Mucosa of rectum (tissue), 2 donors: Measurements from ENCODE around the gene RAB6A.
"Not testable (repeated sequence)": the region's sequence is repeated elsewhere in the genome, so short reads cannot be mapped to it uniquely, and the experiment has no call there.

Source experiments
- H3K27ac ChIP-seq, 2 donors: one replicate each; pipeline ENCODE4 v1.7.0; 2013; ENCODE audit warnings: inconsistent platforms in 2 of 2, low read depth in 2 of 2, low read length in 2 of 2
- H3K27me3 ChIP-seq, 2 donors: one replicate each; pipeline ENCODE4 v1.7.0; 2013; ENCODE audit warnings: low read length in 2 of 2; ENCODE audit not compliant: control insufficient read depth in 2 of 2, insufficient read depth in 2 of 2
- H3K36me3 ChIP-seq, 2 donors: one replicate each; pipeline ENCODE4 v1.7.0; 2013; ENCODE audit warnings: low read length in 2 of 2; ENCODE audit not compliant: control insufficient read depth in 2 of 2, insufficient read depth in 2 of 2
- H3K4me1 ChIP-seq, 2 donors: one replicate each; pipeline ENCODE4 v1.7.0; 2013; ENCODE audit warnings: low read length in 2 of 2, mild to moderate bottlenecking in 1 of 2; ENCODE audit not compliant: control insufficient read depth in 2 of 2, insufficient read depth in 2 of 2
- H3K4me3 ChIP-seq, 2 donors: one replicate each; pipeline ENCODE4 v1.7.0; 2013; ENCODE audit warnings: low read length in 2 of 2
- H3K9ac ChIP-seq, 2 donors: one replicate each; pipeline ENCODE4 v1.7.0; 2013; ENCODE audit warnings: low read length in 2 of 2, low read depth in 1 of 2, mild to moderate bottlenecking in 1 of 2
- H3K9me3 ChIP-seq, 2 donors: one replicate each; pipeline ENCODE4 v1.7.0; 2013; ENCODE audit warnings: low read length in 2 of 2; ENCODE audit not compliant: control insufficient read depth in 2 of 2
- donor health status: healthy.
- donor health status: Normal muscosa, but diverticular disease.

The RAB6A gene

DNA sequence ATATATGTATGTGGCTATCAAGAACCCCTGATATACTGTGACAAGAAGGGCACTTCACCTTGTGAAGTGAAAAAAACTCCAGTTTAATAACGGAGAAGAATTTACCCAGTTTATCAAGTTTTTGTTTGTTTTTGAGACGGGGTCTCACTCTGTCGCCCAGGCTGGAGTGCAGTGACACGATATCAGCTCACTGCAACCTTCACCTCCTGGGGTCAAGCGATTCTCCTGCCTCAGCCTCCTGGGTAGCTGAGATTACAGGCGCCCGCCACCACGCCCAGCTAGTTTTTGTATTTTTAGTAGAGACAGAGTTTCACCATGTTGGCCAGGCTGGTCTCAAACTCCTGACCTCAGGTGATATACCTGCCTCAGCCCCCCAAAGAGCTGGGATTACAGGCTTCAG is 26.9 kb downstream of the RAB6A start:
- not testable (repeated sequence) for H3K4me1 ChIP-seq, H3K4me3 ChIP-seq, H3K36me3 ChIP-seq

GRCh38 chr11:73732936-73733335 is 27.9 kb downstream of the RAB6A start:
- not testable (repeated sequence) for H3K4me3 ChIP-seq, H3K9ac ChIP-seq, H3K27ac ChIP-seq, H3K9me3 ChIP-seq, H3K36me3 ChIP-seq, H3K27me3 ChIP-seq, H3K4me1 ChIP-seq

More for the DNA sequence above, 26.9 kb downstream of the RAB6A start:
- not testable (repeated sequence) for H3K9me3 ChIP-seq, H3K27me3 ChIP-seq, H3K27ac ChIP-seq, H3K9ac ChIP-seq

- Histone ChIP-seq H3K4me3 (no peak overlapping the region), H3K36me3 (peaks cover 2 to 5% of the 10 kb centered on the region in 2 donors)
Observed at GRCh38 chr11:73729594-73730206, 31.2 kb downstream of the RAB6A start.

GRCh38 chr11:73728000-73728399 is 32.9 kb downstream of the RAB6A start:
- H3K36me3 ChIP-seq: peaks cover 2 to 5% of the 10 kb centered on the region in 2 donors
- no peak overlapping the region for H3K27ac ChIP-seq
- no peaks in the 10 kb centered on the region for H3K27me3 ChIP-seq
- H3K9ac ChIP-seq: no peak overlapping the region
- H3K9me3 ChIP-seq: no peaks in the 10 kb centered on the region
- H3K4me1 ChIP-seq: no peaks in the 10 kb centered on the region
- H3K4me3 ChIP-seq: no peak overlapping the region

More at GRCh38 chr11:73729594-73730206, 31.2 kb downstream of the RAB6A start:
- Histone ChIP-seq H3K9me3 (no peaks in the 10 kb centered on the region), H3K27me3 (no peaks in the 10 kb centered on the region), H3K27ac (no peak overlapping the region), H3K9ac (no peak overlapping the region), H3K4me1 (no peaks in the 10 kb centered on the region)

- H3K9ac ChIP-seq: no peak overlapping the region
- no peak overlapping the region for H3K27ac ChIP-seq
- no peaks in the 10 kb centered on the region for H3K27me3 ChIP-seq
- H3K4me3 ChIP-seq: no peak overlapping the region
- no peaks in the 10 kb centered on the region for H3K4me1 ChIP-seq
- H3K9me3 ChIP-seq: no peaks in the 10 kb centered on the region
- H3K36me3 ChIP-seq: peaks cover 2 to 5% of the 10 kb centered on the region in 2 donors
Observed at GRCh38 chr11:73726825-73727224, 34.0 kb downstream of the RAB6A start.

DNA sequence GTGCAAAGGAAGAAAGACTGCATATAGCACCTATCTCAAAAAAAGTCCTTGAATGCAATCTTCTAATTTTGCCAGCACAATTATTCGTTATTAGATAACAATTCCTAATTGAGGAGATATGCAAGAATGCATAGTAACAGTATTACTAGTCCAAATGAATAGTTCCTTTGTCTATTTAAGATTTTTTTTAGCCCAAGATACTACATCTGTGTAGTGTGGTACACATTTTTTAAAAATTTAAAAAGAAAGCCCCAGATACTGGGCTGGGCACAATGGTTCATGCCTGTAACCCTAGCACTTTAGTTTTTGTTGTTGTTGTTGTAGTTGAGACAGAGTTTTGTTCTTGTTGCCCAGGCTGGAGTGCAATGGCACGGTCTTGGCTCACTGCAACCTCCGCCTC is 43.7 kb downstream of the RAB6A start:
- Histone ChIP-seq H3K27ac (no peak overlapping the region), H3K4me1 (no peaks in the 10 kb centered on the region), H3K36me3 (peaks cover 9 to 17% of the 10 kb centered on the region in 2 donors), H3K9me3 (no peaks in the 10 kb centered on the region), H3K9ac (no peak overlapping the region), H3K27me3 (no peaks in the 10 kb centered on the region), H3K4me3 (no peak overlapping the region)

GRCh38 chr11:73716153-73717056 is 44.5 kb downstream of the RAB6A start:
- no peak overlapping the region for H3K4me3 ChIP-seq
- H3K4me1 ChIP-seq: no peaks in the 10 kb centered on the region
- no peak overlapping the region for H3K9ac ChIP-seq
- peaks cover 9 to 17% of the 10 kb centered on the region in 2 donors for H3K36me3 ChIP-seq
- no peak overlapping the region for H3K27ac ChIP-seq
- no peaks in the 10 kb centered on the region for H3K27me3 ChIP-seq
- no peaks in the 10 kb centered on the region for H3K9me3 ChIP-seq

DNA sequence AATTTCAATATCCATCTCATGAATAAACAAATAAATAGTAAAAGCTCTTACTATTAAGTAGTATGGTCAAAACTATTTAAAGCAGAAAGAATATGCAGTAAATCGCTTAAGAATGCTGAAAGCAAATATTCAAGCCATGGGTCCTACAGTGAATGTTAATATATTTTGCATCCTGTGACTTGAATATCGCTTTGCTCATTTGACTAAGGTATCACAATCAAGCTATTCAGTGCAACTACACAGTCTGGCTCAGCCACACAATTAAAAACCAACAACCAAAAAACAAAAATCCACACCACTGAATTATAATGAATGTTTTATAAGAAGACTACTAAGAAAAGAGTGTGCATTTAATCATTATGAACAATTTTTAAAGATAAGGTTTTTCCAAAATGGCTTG is 45.3 kb downstream of the RAB6A start:
- Histone ChIP-seq H3K27ac (no peak overlapping the region), H3K9me3 (no peaks in the 10 kb centered on the region), H3K36me3 (peaks cover 9 to 22% of the 10 kb centered on the region in 2 donors), H3K4me1 (no peaks in the 10 kb centered on the region), H3K27me3 (no peaks in the 10 kb centered on the region), H3K4me3 (no peak overlapping the region), H3K9ac (no peak overlapping the region)

DNA sequence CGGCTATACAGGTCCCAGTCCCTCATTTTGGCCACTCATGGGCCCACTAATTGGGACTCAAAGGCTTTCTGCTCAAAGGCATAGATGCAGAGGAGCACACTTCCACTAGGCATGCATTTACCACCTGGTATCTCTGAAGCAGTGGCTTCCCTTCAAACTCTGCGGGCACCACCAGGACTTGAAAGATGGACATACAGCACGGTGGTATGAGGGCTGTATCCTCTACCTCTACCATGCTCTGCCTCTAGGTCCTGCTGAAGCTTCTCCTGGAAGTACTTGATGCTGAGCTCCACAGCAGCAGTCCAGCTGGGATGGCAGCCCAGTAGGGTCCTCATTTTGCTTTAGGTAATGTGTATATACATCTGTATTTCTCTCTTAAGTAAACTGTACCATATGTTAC is 49.9 kb downstream of the RAB6A start:
- no peaks in the 10 kb centered on the region for H3K9me3 ChIP-seq
- no peaks in the 10 kb centered on the region for H3K27me3 ChIP-seq
- no peak overlapping the region for H3K27ac ChIP-seq
- peaks cover 10 to 17% of the 10 kb centered on the region in 2 donors for H3K36me3 ChIP-seq
- no peaks in the 10 kb centered on the region for H3K4me1 ChIP-seq
- no peak overlapping the region for H3K4me3 ChIP-seq
- H3K9ac ChIP-seq: no peak overlapping the region

GRCh38 chr11:73705053-73705452 is 55.8 kb downstream of the RAB6A start:
- H3K27ac ChIP-seq: peak overlapping the region in 1 of 2 donors; percentile 52
- no peaks in the 10 kb centered on the region for H3K9me3 ChIP-seq
- H3K36me3 ChIP-seq: peaks cover 10 to 30% of the 10 kb centered on the region in 2 donors

More at GRCh38 chr11:73705053-73705452, 55.8 kb downstream of the RAB6A start:
- Histone ChIP-seq H3K27me3 (no peaks in the 10 kb centered on the region), H3K4me3 (no peak overlapping the region), H3K4me1 (no peaks in the 10 kb centered on the region), H3K9ac (no peak overlapping the region)
